GM21737 (cell line): ENCODE data around the gene CCDC88B.

Source experiments
- ATAC-seq: cut with Tn5 transposase; IDR thresholded peaks from one replicate; pipeline ENCODE4 v1.9.1; 2021; ENCODE audit warnings: mild to moderate bottlenecking, moderate library complexity; ENCODE audit not compliant: unreplicated experiment

Gene CCDC88B

GRCh38 chr11:64359712-64360445 lies 19.9 kb downstream of the CCDC88B start:
- no peak for ATAC-seq

- ATAC-seq, result no peak
Measured at GRCh38 chr11:64360448-64360921, 20.5 kb downstream of the CCDC88B start.

- no peak for ATAC-seq
Measured at GRCh38 chr11:64361659-64362058, 21.7 kb downstream of the CCDC88B start.

- ATAC-seq, result no peak
Measured at GRCh38 chr11:64362339-64362738, 22.3 kb downstream of the CCDC88B start.

- no peak for ATAC-seq
Measured at GRCh38 chr11:64364435-64364834, 24.4 kb downstream of the CCDC88B start.

- no peak for ATAC-seq
Measured at GRCh38 chr11:64364911-64365310, 24.9 kb downstream of the CCDC88B start.

- no peak for ATAC-seq
Measured at GRCh38 chr11:64366751-64367150, 26.7 kb downstream of the CCDC88B start.

GRCh38 chr11:64367931-64368672 lies 28.1 kb downstream of the CCDC88B start:
- no peak for ATAC-seq

GRCh38 chr11:64368673-64369074 lies 28.7 kb downstream of the CCDC88B start:
- ATAC-seq, result no peak

- no peak for ATAC-seq
Measured at GRCh38 chr11:64369440-64370421, 29.7 kb downstream of the CCDC88B start.

- ATAC-seq, result no peak
Measured at GRCh38 chr11:64371201-64371600, 31.2 kb downstream of the CCDC88B start.

GRCh38 chr11:64372021-64372420 lies 32.0 kb downstream of the CCDC88B start:
- no peak for ATAC-seq

GRCh38 chr11:64372802-64373597 lies 33.0 kb downstream of the CCDC88B start:
- ATAC-seq, result no peak

GRCh38 chr11:64373598-64373974 lies 33.6 kb downstream of the CCDC88B start:
- ATAC-seq, result no peak

GRCh38 chr11:64376071-64376470 lies 36.1 kb downstream of the CCDC88B start:
- ATAC-seq, result no peak

GRCh38 chr11:64378335-64378880 lies 38.4 kb downstream of the CCDC88B start:
- ATAC-seq, result no peak

GRCh38 chr11:64379160-64379559 lies 39.2 kb downstream of the CCDC88B start:
- ATAC-seq, result no peak

- ATAC-seq, result no peak
Measured at GRCh38 chr11:64379817-64380709, 40.1 kb downstream of the CCDC88B start.

GRCh38 chr11:64381350-64381749 lies 41.3 kb downstream of the CCDC88B start:
- no peak for ATAC-seq
